H1 (cell line): ENCODE results near the gene HTD2. TPM values are rescaled to one million over a fixed set of nuclear protein-coding genes. Genes with fewer than 3 reads are reported as not detected.

ENCODE experiments used
- CHD7 ChIP-seq: fragments of 300-600 bp; sonication (generic); IDR thresholded peaks from 2 replicates; pipeline ENCODE4 v1.7.1; 2012; ENCODE audit warnings: low read length, moderate library complexity, mild to moderate bottlenecking, inconsistent platforms; ENCODE audit not compliant: insufficient replicate concordance
- EZH2 ChIP-seq: fragments of 200-600 bp; sonication (generic); IDR thresholded peaks from 2 replicates; pipeline ENCODE4 v1.7.1; 2012; ENCODE audit warnings: low read depth, mild to moderate bottlenecking, moderate library complexity, low read length, inconsistent platforms; ENCODE audit not compliant: severe bottlenecking
- KDM4A ChIP-seq: IDR thresholded peaks from one replicate; pipeline ENCODE4 v1.7.1; 2012; ENCODE audit warnings: low read depth, mild to moderate bottlenecking, moderate library complexity, low read length, inconsistent platforms; ENCODE audit not compliant: severe bottlenecking
- RBBP5 ChIP-seq: IDR thresholded peaks from 2 replicates; pipeline ENCODE4 v1.7.1; 2012; ENCODE audit warnings: low read depth, mild to moderate bottlenecking, inconsistent platforms, low read length, moderate library complexity, borderline replicate concordance
- SP1 ChIP-seq: IDR thresholded peaks from 2 replicates; pipeline ENCODE4 v1.6.1; 2011; ENCODE audit warnings: low read depth, low read length
- TAF1 ChIP-seq: IDR thresholded peaks from 2 replicates; pipeline ENCODE4 v1.6.1; 2011; ENCODE audit warnings: mild to moderate bottlenecking, low read depth, low read length
- TBP ChIP-seq: IDR thresholded peaks from 2 replicates; pipeline ENCODE4 v1.6.1; 2011; ENCODE audit warnings: low read depth, low read length, improper control_type of control experiment
- polyA plus RNA-seq, 7 experiments: library from polyadenylated mRNA; depleted of rRNA in 3 of 7; stranded (reverse) in 5 of 7; unstranded in 2 of 7; fragments of >200 nt in 5 of 7; fragments of 200-250 nt in 2 of 7; gene quantifications; 1 replicate in 5 of 7; 2 replicates in 1 of 7; 4 replicates in 1 of 7; pipeline versions ENCODE4 v1.2.1 to v1.2.3, GENCODE V29; 2011 to 2013; ENCODE audit warnings: missing spikeins in 2 of 7, mixed read lengths in 2 of 7
- total RNA-seq: library from RNA; stranded (reverse); fragmentation: NEBNext Ultra II Directional; extraction: Animal tissue kit (Norgen Biotek cat#: 25700); gene quantifications from 2 replicates; pipeline ENCODE4 v1.2.1, GENCODE V29; 2021
- TF ChIP-seq, protein P1 (sequence below): IDR thresholded peaks from 2 replicates; pipeline ENCODE4 v1.6.1; 2012; ENCODE audit warnings: inconsistent platforms

The HTD2 gene
- total and polyA plus RNA-seq, 2 of the 8 experiments (the other 6 are each of a cell fraction or from before 2014, with no cell fraction given): 8.8 to 10.8 TPM

- TF ChIP-seq CHD7 (no peak), RBBP5 (no peak), SP1 (no peak), KDM4A (no peak), TAF1 (no peak), TBP (no peak), EZH2 (no peak)
- TF ChIP-seq, protein P1, sequence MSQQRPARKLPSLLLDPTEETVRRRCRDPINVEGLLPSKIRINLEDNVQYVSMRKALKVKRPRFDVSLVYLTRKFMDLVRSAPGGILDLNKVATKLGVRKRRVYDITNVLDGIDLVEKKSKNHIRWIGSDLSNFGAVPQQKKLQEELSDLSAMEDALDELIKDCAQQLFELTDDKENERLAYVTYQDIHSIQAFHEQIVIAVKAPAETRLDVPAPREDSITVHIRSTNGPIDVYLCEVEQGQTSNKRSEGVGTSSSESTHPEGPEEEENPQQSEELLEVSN: no peak
Measured at GRCh38 chr3:58334013-58334321, 27.6 kb downstream of the HTD2 start (continued).
